ENCODE data around the gene RNF225.
A peak's percentile ranks its signal among the peaks of the same experiment; 100 is the strongest.
"Not testable (repeated sequence)": the region's sequence is repeated elsewhere in the genome, so short reads cannot be mapped to it uniquely, and the experiment has no call there.

Gene RNF225

DNA sequence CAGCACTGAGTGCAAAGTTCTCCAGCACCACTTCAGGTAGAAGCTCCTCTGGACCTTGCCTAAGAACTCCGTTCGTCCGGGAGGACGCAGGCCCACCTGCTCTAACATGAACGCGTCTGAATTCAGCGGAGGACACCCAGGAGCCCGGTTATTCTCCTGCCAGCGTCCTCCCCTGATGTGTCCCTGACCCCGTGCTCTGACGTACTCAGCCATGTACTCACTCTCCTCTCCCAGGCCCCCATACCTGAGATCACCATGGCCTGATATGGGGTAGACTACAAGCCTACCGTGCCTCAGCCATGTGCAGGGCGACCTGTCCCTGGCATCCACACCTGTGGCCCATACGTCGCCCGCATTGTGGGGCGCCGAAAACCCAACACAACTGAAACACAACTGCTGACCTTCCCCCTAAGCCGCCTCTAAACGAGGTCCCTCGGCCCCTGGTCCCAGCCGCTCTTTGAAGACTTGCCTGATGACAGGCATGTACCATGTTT lies 12.2 kb downstream of the RNF225 start:
- no peak for DNase-seq (ENCODE audit: extremely low read depth in 1 of 2, low read depth in 1 of 2)

DNA sequence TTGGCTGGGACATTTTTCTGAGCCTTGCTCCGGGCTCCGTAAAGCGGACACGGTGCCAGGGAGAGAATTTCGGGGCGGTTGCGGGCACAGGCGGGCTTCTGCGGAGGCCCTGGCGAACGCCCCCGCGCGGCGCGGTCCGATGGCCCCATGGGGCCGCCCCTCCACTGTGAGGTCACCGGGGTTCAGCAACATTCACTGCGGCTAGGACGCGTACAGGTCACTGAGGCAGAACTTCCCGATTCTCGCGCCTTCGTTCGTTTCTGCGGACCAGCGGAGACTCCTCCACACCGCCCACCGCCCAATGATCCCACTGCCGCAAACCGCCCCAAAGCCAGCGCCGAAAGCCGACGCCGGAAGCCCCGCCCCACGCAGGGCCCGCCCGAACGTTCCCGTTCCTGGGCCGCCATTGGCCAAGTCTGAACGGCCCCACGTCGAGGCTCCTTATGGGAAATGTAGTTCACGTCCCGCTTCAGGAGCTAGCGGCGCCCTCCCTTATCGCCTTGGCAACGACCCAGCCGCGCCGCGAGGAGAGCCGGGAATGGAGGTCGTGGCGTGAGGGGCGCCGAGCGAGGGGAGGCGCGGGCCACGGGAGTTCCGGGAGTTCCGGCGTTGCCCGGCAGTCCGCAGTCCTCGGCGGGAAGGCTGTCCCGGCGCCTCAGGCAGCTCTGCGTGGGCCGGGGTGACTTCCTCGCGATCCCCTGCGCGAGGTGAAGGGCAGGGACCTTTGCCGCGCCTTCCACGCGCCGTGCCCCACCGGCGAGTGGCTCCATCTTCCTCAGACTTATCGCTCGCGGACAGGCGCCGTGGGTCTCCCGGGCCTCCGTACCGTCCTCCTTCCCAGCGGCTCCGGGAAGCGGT lies 12.9 kb downstream of the RNF225 start, which contains the start of gene ZNF584:
ZNF584 (plus strand) TSS at position 498 of the 858 bp plus-strand sequence. CDS start 499 bp downstream, outside the sequence.
- DNase-seq (ENCODE audit: extremely low read depth in 1 of 2, low read depth in 1 of 2): peak; percentile 93 to 95

GRCh38 chr19:58409010-58409790 lies 13.7 kb downstream of the RNF225 start:
- DNase-seq (ENCODE audit: extremely low read depth in 1 of 2, low read depth in 1 of 2): no peak

GRCh38 chr19:58416604-58417003 lies 21.1 kb downstream of the RNF225 start:
- no peak for DNase-seq (ENCODE audit: extremely low read depth in 1 of 2, low read depth in 1 of 2)

DNA sequence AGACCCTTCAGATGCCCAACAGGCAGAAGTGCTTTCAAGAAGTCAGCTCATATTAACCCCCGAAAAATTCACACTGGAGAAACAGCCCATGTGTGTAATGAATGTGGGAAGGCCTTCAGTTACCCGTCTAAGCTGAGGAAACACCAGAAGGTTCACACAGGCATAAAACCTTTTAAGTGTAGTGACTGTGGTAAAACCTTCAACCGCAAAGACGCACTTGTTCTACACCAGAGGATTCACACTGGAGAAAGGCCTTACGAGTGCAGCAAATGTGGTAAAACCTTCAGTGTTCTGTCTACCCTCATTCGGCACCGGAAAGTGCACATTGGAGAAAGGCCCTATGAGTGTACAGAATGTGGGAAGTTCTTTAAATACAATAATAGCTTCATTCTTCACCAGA lies 21.6 kb downstream of the RNF225 start:
- DNase-seq (ENCODE audit: extremely low read depth in 1 of 2, low read depth in 1 of 2): no peak

- no peak for DNase-seq (ENCODE audit: extremely low read depth in 1 of 2, low read depth in 1 of 2)
These were observed 33.2 kb downstream of the RNF225 start for GRCh38 chr19:58428617-58429016.

DNA sequence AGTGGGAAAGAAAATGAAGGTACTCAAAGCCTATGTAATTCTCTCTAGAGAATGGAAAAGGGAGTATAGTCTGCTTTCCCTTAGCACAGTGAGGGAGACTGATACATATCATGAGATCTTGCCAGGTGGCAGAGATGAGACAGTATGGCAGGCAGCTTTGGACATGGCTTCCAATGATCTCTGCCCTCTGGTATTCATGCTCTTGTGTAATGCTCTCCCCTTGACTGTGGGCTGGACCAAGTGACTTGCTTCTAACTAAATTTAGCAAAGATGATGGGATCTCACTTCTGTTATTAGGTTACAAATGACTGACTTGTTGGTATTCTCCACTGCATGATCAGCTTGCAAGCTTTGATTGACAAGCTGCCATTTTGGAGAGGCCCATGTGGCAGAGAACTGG lies 34.3 kb downstream of the RNF225 start:
- DNase-seq (ENCODE audit: extremely low read depth in 1 of 2, low read depth in 1 of 2): no peak

- no peak for DNase-seq (ENCODE audit: extremely low read depth in 1 of 2, low read depth in 1 of 2)
These were observed 38.8 kb downstream of the RNF225 start for GRCh38 chr19:58434217-58434616.

GRCh38 chr19:58439576-58440554 lies 44.4 kb downstream of the RNF225 start, which contains the start of gene ZNF132:
Gene ZNF132, minus strand, starts transcription at chr19:58440153. Its CDS starts 332 bp downstream, at chr19:58439821.
- DNase-seq (ENCODE audit: extremely low read depth in 1 of 2, low read depth in 1 of 2): peak; percentile 85 to 95

DNA sequence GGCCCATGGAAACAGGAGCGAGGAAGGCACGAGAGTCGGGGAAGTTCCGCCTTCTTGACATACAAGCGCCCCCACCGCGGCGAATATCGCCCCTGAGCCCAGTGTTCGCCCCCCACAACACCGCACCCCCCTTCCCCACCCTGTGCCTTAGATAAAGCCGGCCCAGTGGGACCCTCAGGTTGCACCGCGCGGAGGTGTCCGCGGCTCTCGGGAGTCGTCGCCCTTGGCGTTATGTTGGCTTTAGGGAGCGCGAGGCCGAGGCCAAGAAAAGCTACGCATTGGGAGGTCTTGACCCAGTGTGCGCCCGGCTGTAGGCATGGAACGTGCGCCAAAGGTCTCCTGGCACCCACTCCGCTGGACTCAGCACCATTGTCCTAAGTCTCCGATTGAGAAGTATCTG lies 45.1 kb downstream of the RNF225 start:
- DNase-seq (ENCODE audit: extremely low read depth in 1 of 2, low read depth in 1 of 2): no peak

DNA sequence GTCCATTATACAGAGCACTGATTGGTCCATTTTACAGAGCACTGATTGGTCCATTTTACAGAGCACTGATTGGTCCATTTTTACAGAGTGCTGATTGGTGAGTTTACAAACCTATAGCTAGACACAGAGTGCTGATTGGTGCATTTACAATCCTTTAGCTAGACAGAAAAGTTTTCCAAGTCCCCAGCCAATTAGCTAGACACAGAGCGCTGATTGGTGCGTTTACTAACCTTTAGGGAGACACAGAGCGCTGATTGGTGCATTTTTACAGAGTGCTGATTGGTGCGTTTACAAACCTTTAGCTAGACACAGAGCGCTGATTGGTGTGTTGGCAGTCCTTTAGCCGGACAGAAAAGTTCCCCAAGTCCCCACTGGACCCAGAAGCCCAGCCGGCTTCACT lies 47.5 kb downstream of the RNF225 start:
- not testable (repeated sequence) for DNase-seq (ENCODE audit: extremely low read depth in 1 of 2, low read depth in 1 of 2)

Measured in stimulated activated CD8-positive, alpha-beta memory T cell treated with anti-CD3 and anti-CD28 coated beads, Interleukin-7, amount 100 ng/mL, for 48 hours (primary cell).